ENCODE data around the gene CASS4.

DNA sequence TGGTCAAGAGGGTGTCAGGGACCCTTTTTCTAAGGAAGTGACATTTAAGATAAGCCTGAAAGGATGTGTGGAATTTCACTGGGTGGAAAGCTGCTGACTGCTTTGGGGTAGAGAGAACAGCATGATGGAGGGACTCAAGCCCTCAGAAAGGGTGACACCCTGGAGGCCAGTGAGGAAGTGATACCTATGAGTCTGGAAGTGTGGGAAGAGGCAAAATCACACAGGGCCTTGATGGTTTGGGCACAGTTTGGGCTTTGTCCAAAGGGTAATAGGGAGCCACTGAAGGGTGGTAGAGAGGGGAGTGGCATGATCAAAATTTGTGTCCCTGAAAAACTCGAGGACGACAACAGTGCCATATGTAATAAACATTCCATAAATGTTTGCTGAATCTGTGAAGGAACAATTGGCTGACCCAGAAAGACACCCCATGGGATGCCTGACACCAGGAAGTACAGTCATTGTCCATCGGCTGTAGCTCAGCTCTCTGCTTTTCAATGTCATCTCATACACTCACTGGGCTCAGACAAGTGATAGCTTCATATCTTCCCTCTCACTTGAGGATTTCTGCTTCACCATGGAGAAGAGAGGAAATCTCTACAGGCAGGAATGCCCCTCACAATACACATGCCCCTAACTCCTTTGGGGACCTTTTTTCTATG is 21.3 kb downstream of the CASS4 start:
- TF ChIP-seq POLR2A (IDR thresholded peaks at IDR 0.05) = no peak
- TF ChIP-seq, protein P1, sequence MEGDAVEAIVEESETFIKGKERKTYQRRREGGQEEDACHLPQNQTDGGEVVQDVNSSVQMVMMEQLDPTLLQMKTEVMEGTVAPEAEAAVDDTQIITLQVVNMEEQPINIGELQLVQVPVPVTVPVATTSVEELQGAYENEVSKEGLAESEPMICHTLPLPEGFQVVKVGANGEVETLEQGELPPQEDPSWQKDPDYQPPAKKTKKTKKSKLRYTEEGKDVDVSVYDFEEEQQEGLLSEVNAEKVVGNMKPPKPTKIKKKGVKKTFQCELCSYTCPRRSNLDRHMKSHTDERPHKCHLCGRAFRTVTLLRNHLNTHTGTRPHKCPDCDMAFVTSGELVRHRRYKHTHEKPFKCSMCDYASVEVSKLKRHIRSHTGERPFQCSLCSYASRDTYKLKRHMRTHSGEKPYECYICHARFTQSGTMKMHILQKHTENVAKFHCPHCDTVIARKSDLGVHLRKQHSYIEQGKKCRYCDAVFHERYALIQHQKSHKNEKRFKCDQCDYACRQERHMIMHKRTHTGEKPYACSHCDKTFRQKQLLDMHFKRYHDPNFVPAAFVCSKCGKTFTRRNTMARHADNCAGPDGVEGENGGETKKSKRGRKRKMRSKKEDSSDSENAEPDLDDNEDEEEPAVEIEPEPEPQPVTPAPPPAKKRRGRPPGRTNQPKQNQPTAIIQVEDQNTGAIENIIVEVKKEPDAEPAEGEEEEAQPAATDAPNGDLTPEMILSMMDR (IDR thresholded peaks at IDR 0.05) = no peak

Measured in gastroesophageal sphincter (tissue), 3 donors.